GM18520 (cell line): Measurements from ENCODE around the gene COMMD1.
A peak's percentile ranks its signal among the peaks of the same experiment; 100 is the strongest.
"Not testable (repeated sequence)": the region's sequence is repeated elsewhere in the genome, so short reads cannot be mapped to it uniquely, and the experiment has no call there.

Source experiments
- ATAC-seq: cut with Tn5 transposase; IDR thresholded peaks from one replicate; pipeline ENCODE4 v1.9.1; 2021; ENCODE audit not compliant: unreplicated experiment

COMMD1 gene

GRCh38 chr2:62014102-62014501, 108.6 kb downstream of the COMMD1 start:
- no peak for ATAC-seq

GRCh38 chr2:62016957-62017356, 111.5 kb downstream of the COMMD1 start:
- ATAC-seq: no peak

GRCh38 chr2:62029910-62030309, 124.4 kb downstream of the COMMD1 start:
- no peak for ATAC-seq

GRCh38 chr2:62030902-62031301, 125.4 kb downstream of the COMMD1 start:
- no peak for ATAC-seq

GRCh38 chr2:62032096-62032495, 126.6 kb downstream of the COMMD1 start:
- ATAC-seq: no peak

GRCh38 chr2:62034715-62035114, 129.2 kb downstream of the COMMD1 start:
- ATAC-seq: no peak

- ATAC-seq: no peak
These were observed 130.8 kb downstream of the COMMD1 start for GRCh38 chr2:62036229-62036628.

GRCh38 chr2:62036761-62037250, 131.3 kb downstream of the COMMD1 start:
- no peak for ATAC-seq

GRCh38 chr2:62038975-62039771, 133.7 kb downstream of the COMMD1 start:
- peak; percentile 99 for ATAC-seq

- no peak for ATAC-seq
These were observed 135.5 kb downstream of the COMMD1 start for GRCh38 chr2:62040926-62041325.

- not testable (repeated sequence) for ATAC-seq
These were observed 136.4 kb downstream of the COMMD1 start for GRCh38 chr2:62041701-62042385.

GRCh38 chr2:62042400-62042799, 136.9 kb downstream of the COMMD1 start:
- no peak for ATAC-seq

GRCh38 chr2:62042944-62043343, 137.5 kb downstream of the COMMD1 start:
- no peak for ATAC-seq

GRCh38 chr2:62045017-62045543, 139.6 kb downstream of the COMMD1 start:
- ATAC-seq: no peak

GRCh38 chr2:62046141-62046540, 140.7 kb downstream of the COMMD1 start:
- no peak for ATAC-seq

GRCh38 chr2:62050456-62051045, 145.1 kb downstream of the COMMD1 start:
- no peak for ATAC-seq

GRCh38 chr2:62054029-62054791, 148.7 kb downstream of the COMMD1 start:
- no peak for ATAC-seq

GRCh38 chr2:62054916-62055450, 149.5 kb downstream of the COMMD1 start:
- ATAC-seq: no peak

- ATAC-seq: no peak
These were observed 150.4 kb downstream of the COMMD1 start for GRCh38 chr2:62055724-62056336.

- no peak for ATAC-seq
These were observed 150.9 kb downstream of the COMMD1 start for GRCh38 chr2:62056341-62056740.
